Astrocyte (in vitro differentiated cells and primary cell): ENCODE data around the gene METTL22. TPM values are rescaled to one million over a fixed set of nuclear protein-coding genes. Genes with fewer than 3 reads are reported as not detected.

ENCODE experiments used
- DNase-seq: peaks from one replicate; pipeline ENCODE4 v3.0.0-alpha.2; 2010; ENCODE audit warnings: low read depth
- FAIRE-seq: peaks from 2 replicates; lab custom pipeline; 2011; peaks lifted over from hg19 to GRCh38; lab: Jason Lieb, UNC
- H2AFZ ChIP-seq: 2 replicates; pipeline ENCODE4 v1.6.0; 2012; ENCODE audit warnings: low read depth, low read length, inconsistent platforms
- H3K27ac ChIP-seq: 2 replicates; pipeline ENCODE4 v1.5.1; 2011; ENCODE audit warnings: low read depth, low read length, inconsistent platforms
- H3K27me3 ChIP-seq: 2 replicates; pipeline ENCODE4 v1.6.0; 2011; ENCODE audit warnings: low read length, inconsistent platforms; ENCODE audit not compliant: insufficient read depth
- H3K36me3 ChIP-seq: 2 replicates; pipeline ENCODE4 v1.5.1; 2011; ENCODE audit warnings: low read length, inconsistent platforms; ENCODE audit not compliant: insufficient read depth
- H3K4me1 ChIP-seq: 2 replicates; pipeline ENCODE4 v1.5.1; 2011; ENCODE audit warnings: low read length, inconsistent platforms; ENCODE audit not compliant: insufficient read depth
- H3K4me2 ChIP-seq: 2 replicates; pipeline ENCODE4 v1.6.0; 2012; ENCODE audit warnings: low read length, inconsistent platforms
- H3K4me3 ChIP-seq: 2 replicates; pipeline ENCODE4 v1.5.1; 2011; ENCODE audit warnings: low read depth, mild to moderate bottlenecking, low read length, inconsistent platforms; ENCODE audit not compliant: insufficient read depth
- H3K79me2 ChIP-seq: 2 replicates; pipeline ENCODE4 v1.6.0; 2012; ENCODE audit warnings: mild to moderate bottlenecking, low read length, inconsistent platforms; ENCODE audit not compliant: insufficient read depth
- H3K9ac ChIP-seq: 2 replicates; pipeline ENCODE4 v1.6.0; 2012; ENCODE audit warnings: mild to moderate bottlenecking, low read length, inconsistent platforms
- H3K9me3 ChIP-seq: 2 replicates; pipeline ENCODE4 v1.5.1; 2012; ENCODE audit warnings: low read depth, mild to moderate bottlenecking, low read length, inconsistent platforms; ENCODE audit not compliant: insufficient read depth
- H4K20me1 ChIP-seq: 2 replicates; pipeline ENCODE4 v1.6.0; 2012; ENCODE audit warnings: low read length, inconsistent platforms; ENCODE audit not compliant: insufficient read depth
- H3K27ac Mint-ChIP-seq: one replicate; pipeline ENCODE4 v1.8.0; 2021; ENCODE audit warnings: mild to moderate bottlenecking, mixed read lengths; ENCODE audit not compliant: unreplicated experiment
- H3K27me3 Mint-ChIP-seq: one replicate; pipeline ENCODE4 v1.8.0; 2021; ENCODE audit warnings: low read depth, mixed read lengths; ENCODE audit not compliant: unreplicated experiment
- H3K36me3 Mint-ChIP-seq: one replicate; pipeline ENCODE4 v1.8.0; 2021; ENCODE audit warnings: low read depth, mixed read lengths; ENCODE audit not compliant: unreplicated experiment
- H3K4me1 Mint-ChIP-seq: one replicate; pipeline ENCODE4 v1.8.0; 2021; ENCODE audit warnings: low read depth, mixed read lengths; ENCODE audit not compliant: unreplicated experiment
- H3K4me3 Mint-ChIP-seq: one replicate; pipeline ENCODE4 v1.8.0; 2021; ENCODE audit warnings: mild to moderate bottlenecking, moderate library complexity, mixed read lengths; ENCODE audit not compliant: unreplicated experiment
- H3K9me3 Mint-ChIP-seq: one replicate; pipeline ENCODE4 v1.8.0; 2021; ENCODE audit warnings: mild to moderate bottlenecking, mixed read lengths; ENCODE audit not compliant: unreplicated experiment
- EZH2 ChIP-seq: IDR thresholded peaks from 2 replicates; pipeline ENCODE4 v1.6.1; 2012; ENCODE audit warnings: mild to moderate bottlenecking, low read length, inconsistent platforms; ENCODE audit not compliant: insufficient read depth
- total RNA-seq: library from RNA; stranded (reverse); gene quantifications from 2 replicates; pipeline ENCODE4 v1.2.1, GENCODE V29; 2021
- TF ChIP-seq, protein P1 (sequence below): IDR thresholded peaks from 2 replicates; pipeline ENCODE4 v1.5.1; 2011; ENCODE audit warnings: low read depth, mild to moderate bottlenecking, inconsistent platforms, low read length, moderate library complexity; ENCODE audit not compliant: insufficient read depth

METTL22 gene
- total RNA-seq, 1 donor from 2014 or later: 37.7 TPM

DNA sequence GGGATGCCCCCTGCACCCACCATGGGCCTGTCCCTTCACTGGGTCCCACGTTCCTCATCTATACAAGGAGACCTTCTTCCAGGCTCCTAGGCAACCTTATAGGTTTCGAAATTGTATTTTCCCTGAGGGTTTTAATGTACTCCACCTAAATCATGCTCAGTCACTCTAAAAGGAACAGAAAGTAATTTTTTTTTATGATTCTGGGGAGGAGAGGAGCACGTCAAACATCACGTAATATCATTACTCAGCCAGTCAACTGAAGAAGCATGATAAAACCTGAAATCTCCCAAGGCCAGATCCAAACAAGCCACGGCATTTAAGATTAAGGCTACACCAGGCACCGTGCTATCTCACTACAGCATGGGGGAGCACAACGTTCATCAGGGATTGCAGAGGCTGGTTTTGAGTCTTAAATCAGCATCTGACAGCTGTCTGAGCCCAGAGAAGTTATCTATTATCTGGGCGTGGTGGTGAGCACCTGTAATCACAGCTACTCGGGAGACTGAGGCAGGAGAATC lies 27.3 kb upstream of the METTL22 start:
- H3K4me1 Mint-ChIP-seq: peaks cover 2% of the 10 kb centered on the region
- peaks cover 26% of the 10 kb centered on the region for H3K27me3 Mint-ChIP-seq
- no peak overlapping the region for H3K4me2 ChIP-seq
- H3K36me3 ChIP-seq: no peaks in the 10 kb centered on the region
- no peak overlapping the region for H3K4me3 ChIP-seq
- peaks cover 9% of the 10 kb centered on the region for H3K9me3 Mint-ChIP-seq
- H3K27me3 ChIP-seq: peaks cover 23% of the 10 kb centered on the region
- no peaks in the 10 kb centered on the region for H3K79me2 ChIP-seq
- H3K27ac Mint-ChIP-seq: no peak overlapping the region
- no peak for DNase-seq
- no peaks in the 10 kb centered on the region for H3K4me1 ChIP-seq
- H2AFZ ChIP-seq: no peak overlapping the region
- H3K9ac ChIP-seq: no peak overlapping the region
- no peaks in the 10 kb centered on the region for H3K36me3 Mint-ChIP-seq
- TF ChIP-seq, protein P1, sequence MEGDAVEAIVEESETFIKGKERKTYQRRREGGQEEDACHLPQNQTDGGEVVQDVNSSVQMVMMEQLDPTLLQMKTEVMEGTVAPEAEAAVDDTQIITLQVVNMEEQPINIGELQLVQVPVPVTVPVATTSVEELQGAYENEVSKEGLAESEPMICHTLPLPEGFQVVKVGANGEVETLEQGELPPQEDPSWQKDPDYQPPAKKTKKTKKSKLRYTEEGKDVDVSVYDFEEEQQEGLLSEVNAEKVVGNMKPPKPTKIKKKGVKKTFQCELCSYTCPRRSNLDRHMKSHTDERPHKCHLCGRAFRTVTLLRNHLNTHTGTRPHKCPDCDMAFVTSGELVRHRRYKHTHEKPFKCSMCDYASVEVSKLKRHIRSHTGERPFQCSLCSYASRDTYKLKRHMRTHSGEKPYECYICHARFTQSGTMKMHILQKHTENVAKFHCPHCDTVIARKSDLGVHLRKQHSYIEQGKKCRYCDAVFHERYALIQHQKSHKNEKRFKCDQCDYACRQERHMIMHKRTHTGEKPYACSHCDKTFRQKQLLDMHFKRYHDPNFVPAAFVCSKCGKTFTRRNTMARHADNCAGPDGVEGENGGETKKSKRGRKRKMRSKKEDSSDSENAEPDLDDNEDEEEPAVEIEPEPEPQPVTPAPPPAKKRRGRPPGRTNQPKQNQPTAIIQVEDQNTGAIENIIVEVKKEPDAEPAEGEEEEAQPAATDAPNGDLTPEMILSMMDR: no peak
- TF ChIP-seq EZH2: no peak
- no peak for FAIRE-seq
- H3K4me3 Mint-ChIP-seq: no peak overlapping the region
- peaks cover 9% of the 10 kb centered on the region for H3K9me3 ChIP-seq
- H3K27ac ChIP-seq: no peak overlapping the region
- no peaks in the 10 kb centered on the region for H4K20me1 ChIP-seq

DNA sequence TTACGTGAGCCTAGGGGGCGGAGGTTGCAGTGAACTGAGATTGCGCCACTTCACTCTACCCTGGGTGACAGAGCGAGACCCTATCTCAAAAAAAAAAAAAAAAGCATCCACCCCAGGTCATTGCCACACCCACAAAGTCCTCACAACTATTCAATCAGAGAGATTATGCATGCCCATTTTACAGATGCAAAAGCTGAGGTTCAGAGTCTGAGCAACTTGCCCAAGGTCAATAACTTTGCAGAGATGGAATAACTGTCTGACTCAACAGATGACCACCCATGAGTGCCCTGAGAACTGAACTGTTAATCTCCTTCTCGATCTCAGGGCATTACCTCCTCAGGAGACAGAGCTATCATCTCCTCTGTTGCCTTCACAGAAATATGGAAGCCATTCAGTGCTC lies 25.7 kb upstream of the METTL22 start:
- Histone ChIP-seq H4K20me1 (no peaks in the 10 kb centered on the region), H3K79me2 (no peaks in the 10 kb centered on the region), H3K4me1 (no peaks in the 10 kb centered on the region), H3K27me3 (peaks cover 9% of the 10 kb centered on the region), H3K36me3 (no peaks in the 10 kb centered on the region), H3K9ac (no peak overlapping the region), H3K4me2 (no peak overlapping the region), H3K9me3 (peaks cover 9% of the 10 kb centered on the region), H3K4me3 (no peak overlapping the region), H3K27ac (no peak overlapping the region), H2AFZ (no peak overlapping the region)
- H3K4me3 Mint-ChIP-seq: no peak overlapping the region
- peaks cover 9% of the 10 kb centered on the region for H3K9me3 Mint-ChIP-seq
- H3K36me3 Mint-ChIP-seq: no peaks in the 10 kb centered on the region
- no peak for FAIRE-seq
- DNase-seq: no peak
- H3K4me1 Mint-ChIP-seq: no peaks in the 10 kb centered on the region
- TF ChIP-seq, protein P1: no peak
- no peak for TF ChIP-seq EZH2
- H3K27ac Mint-ChIP-seq: no peak overlapping the region
- peaks cover 24% of the 10 kb centered on the region for H3K27me3 Mint-ChIP-seq

DNA sequence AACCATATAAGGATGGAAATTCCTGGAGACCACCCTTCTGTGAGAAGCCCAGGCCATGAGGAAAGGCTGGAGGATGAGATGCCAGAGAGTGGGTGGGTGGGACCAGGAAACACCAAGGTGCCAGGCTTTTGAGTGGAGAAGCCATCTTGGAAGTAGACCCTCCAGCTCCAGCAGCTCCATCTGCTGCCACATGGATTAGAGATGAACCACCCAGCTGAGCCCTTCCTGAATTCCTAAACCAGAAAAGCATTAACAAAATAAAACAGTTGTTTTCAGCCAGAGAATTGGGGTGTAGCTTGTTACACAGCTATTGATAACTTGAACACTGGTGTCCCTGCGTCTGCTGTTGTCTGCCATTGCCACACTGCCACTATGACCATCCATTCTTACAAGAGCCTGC lies 24.9 kb upstream of the METTL22 start:
- no peak overlapping the region for H3K9ac ChIP-seq
- Mint-ChIP-seq H3K4me3 (no peak overlapping the region), H3K9me3 (peaks cover 11% of the 10 kb centered on the region), H3K27ac (no peak overlapping the region), H3K4me1 (no peaks in the 10 kb centered on the region), H3K36me3 (no peaks in the 10 kb centered on the region), H3K27me3 (peaks cover 25% of the 10 kb centered on the region)
- H3K27ac ChIP-seq: no peak overlapping the region
- H3K4me3 ChIP-seq: no peak overlapping the region
- H3K36me3 ChIP-seq: no peaks in the 10 kb centered on the region
- H3K9me3 ChIP-seq: peaks cover 6% of the 10 kb centered on the region
- H3K79me2 ChIP-seq: no peaks in the 10 kb centered on the region
- FAIRE-seq (no peak), DNase-seq (no peak)
- no peak for TF ChIP-seq EZH2
- TF ChIP-seq, protein P1: no peak
- no peak overlapping the region for H2AFZ ChIP-seq
- H4K20me1 ChIP-seq: no peaks in the 10 kb centered on the region
- H3K4me1 ChIP-seq: no peaks in the 10 kb centered on the region
- H3K27me3 ChIP-seq: peaks cover 8% of the 10 kb centered on the region
- no peak overlapping the region for H3K4me2 ChIP-seq
